GM13977 (cell line): ENCODE data around the gene SLC6A9.
A peak's percentile ranks its signal among the peaks of the same experiment; 100 is the strongest.

Experiments used
- DNase-seq: peaks from one replicate; pipeline ENCODE4 v3.0.0; 2012; ENCODE audit warnings: low spot score
- in situ Hi-C: fragments of 300-500 bp; cut with MboI; formaldehyde crosslinking; loops from one replicate; pipeline ENCODE4 v1.12.0; 2022; ENCODE audit warnings: low sequenced_read_pairs, low pct_unique_long_range_greater_than_20kb, mixed read lengths, inconsistent platforms; ENCODE audit not compliant: unreplicated experiment
- TF ChIP-seq, protein P1 (sequence below): IDR thresholded peaks from 2 replicates; pipeline ENCODE4 v1.5.1; 2012; ENCODE audit warnings: mild to moderate bottlenecking, control low read depth; ENCODE audit not compliant: insufficient read depth; ENCODE audit errors: extremely low read depth, missing control alignments

The SLC6A9 gene

DNA sequence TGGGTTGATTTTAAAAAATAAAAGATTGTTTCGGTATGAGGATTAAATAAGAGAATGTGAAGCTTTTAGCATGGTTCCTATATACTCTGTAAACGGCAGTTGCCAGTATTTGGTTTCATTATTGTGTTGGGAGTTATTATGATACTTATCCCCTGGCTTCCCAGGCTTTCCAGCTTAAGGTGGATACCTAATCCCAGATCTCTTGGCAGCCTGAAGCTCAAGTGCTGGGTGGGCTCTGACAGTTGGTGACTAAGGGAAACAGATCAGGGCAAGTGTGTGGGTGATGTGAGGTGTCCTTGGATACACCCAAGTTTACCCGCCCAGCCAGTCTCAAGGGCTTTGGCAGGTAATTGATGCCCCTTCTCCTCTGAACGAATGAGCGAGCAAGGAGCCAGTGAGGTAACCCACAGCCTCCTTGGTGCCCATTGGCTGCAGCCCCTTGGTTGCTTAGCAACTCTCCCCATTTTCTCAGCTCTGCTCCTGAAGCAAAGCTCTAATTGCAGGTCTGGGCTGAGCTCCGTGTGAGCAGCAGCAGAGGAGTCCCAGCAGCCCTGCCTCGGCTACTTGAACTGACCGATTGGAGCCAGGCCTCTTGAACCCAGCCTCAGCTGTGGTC, 78.4 kb downstream of the SLC6A9 start:
- in situ Hi-C loops, result no loop called here
- TF ChIP-seq, protein P1, sequence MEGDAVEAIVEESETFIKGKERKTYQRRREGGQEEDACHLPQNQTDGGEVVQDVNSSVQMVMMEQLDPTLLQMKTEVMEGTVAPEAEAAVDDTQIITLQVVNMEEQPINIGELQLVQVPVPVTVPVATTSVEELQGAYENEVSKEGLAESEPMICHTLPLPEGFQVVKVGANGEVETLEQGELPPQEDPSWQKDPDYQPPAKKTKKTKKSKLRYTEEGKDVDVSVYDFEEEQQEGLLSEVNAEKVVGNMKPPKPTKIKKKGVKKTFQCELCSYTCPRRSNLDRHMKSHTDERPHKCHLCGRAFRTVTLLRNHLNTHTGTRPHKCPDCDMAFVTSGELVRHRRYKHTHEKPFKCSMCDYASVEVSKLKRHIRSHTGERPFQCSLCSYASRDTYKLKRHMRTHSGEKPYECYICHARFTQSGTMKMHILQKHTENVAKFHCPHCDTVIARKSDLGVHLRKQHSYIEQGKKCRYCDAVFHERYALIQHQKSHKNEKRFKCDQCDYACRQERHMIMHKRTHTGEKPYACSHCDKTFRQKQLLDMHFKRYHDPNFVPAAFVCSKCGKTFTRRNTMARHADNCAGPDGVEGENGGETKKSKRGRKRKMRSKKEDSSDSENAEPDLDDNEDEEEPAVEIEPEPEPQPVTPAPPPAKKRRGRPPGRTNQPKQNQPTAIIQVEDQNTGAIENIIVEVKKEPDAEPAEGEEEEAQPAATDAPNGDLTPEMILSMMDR, result no peak
- DNase-seq, result no peak

DNA sequence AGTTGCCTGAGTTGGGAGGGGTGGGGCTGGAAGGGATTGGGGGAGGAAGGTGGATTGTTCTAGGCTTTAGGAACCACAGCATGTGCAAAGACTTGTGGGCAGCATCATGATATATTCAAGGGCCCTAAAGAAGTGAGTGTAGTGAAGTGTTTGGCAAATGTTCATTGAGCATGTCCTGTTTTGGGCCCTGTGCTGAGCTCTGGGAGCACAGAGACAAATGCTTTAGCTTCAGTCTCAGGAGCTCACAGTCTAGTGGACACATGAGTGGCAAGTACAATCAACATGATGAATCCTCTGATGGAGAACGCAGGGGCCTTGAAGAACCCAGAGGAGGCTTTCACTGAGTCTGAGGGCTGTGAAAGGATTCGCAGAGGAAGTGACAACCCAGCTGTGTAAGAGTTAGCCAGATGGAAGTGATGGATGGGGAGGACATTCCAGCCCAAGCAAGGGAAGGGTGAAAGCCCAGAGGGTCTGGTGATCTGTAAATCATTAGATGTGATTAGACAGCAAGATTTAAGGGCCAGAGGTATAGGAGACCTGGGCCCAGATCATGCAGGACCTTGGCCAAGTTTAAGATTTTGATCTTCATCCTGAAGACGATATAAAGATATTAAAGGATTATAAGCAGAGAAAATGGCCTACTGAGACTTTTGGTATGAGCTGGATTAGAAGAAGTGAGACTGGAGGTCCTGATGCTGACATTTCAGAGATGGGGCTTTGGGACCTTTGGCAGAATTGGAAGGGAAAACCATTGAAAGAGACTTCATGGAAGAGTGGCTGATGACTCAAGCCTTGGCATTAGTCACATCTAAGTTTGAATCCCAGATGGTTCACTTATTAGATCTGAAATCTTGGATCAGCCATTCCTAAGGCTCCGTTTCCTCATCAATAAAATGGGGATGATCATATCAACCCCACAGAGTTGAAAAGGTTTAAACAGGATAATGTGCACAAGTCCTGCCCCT, 80.0 kb downstream of the SLC6A9 start:
- in situ Hi-C loops, result no loop called here
- DNase-seq, result no peak
- TF ChIP-seq, protein P1, result no peak

DNA sequence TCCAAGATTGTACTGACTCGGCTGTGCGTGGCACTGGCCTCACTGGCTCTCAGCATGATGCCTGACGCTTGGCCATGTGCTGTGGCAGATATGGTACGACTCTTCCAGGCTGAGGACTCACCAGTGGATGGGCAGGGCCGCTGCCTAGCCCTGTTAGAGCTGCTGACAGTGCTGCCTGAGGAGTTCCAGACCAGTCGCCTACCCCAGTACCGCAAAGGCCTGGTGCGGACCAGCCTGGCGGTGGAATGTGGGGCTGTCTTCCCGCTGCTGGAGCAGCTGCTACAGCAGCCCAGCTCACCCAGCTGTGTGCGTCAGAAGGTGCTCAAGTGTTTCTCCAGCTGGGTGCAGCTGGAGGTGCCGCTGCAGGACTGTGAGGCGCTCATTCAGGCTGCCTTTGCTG, 81.6 kb downstream of the SLC6A9 start:
- TF ChIP-seq, protein P1, result no peak
- DNase-seq, result no peak
- in situ Hi-C loops, result loop anchor here (25.0 kb wide), 1 partner anchor 412 kb away; the partner anchor contains the start of gene PTPRF

DNA sequence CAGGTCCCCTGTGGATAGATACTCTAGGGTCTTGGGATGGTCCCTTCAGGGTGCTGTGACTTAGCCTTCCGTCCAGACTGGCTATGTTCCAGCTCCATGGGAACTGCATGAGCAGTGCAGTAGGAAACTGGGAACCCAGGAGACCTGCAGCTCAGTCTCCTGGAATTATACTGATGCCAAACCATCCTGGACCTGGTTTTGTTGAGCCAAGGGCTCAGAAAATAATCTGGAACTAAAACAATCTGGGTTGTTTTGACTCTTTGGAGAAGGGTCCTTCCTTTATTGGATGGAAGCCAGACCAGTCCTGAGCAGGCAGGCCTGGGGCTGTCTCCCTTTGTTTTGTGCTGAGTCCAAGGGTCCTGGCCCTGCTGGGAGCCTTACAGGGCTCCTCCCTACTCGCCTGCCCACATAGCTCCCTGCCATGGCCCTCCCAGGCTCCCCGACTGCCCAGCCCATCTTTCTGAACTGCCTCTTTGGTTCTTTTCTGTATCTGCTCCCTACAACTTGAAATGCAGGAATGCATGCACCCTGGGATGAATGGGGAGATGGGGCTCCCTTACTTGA, 83.3 kb downstream of the SLC6A9 start:
- no peak for DNase-seq
- TF ChIP-seq, protein P1, result no peak
- in situ Hi-C loops, result loop anchor here (25.0 kb wide), 1 partner anchor 411 kb away; the partner anchor contains the start of gene PTPRF

DNA sequence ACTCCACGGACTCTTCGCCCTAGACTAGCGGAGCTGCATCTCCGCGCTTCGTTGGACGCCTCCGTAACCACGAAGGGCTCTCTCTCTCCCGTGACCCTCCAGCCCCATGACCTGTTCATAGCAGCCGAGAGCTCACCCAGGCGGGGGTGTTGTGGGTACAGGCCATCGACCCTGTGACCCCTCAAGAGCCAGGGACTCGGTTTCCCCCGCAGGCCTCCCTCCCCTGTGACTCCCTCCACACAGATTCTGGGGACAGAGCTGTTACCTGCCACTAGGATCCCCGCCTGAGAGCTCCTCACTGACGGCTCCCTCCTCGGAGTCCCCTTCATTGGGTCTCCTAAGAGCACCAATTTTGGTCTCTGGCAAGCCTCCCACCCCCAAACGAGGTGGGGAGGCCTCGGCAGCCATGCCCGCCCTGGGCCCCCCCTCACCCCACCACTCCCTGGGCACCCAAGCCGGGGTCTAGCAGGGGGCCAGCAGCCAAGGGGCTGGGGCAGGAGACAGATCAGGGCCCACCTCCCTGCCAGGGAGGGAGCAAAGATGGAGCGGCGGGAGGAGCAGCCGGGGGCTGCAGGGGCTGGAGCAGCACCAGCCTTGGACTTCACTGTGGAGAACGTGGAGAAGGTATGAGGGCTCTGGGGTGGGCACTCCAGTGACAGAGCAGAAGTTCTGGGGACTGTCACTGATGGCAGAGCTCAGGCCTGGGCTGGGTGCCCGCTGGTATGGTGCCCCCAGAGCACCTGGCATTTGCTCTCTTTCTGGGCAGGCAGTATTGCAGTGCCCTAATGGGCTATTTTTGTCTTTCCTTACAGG, 84.0 kb downstream of the SLC6A9 start:
- TF ChIP-seq, protein P1, result no peak
- in situ Hi-C loops, result loop anchor here (25.0 kb wide), 1 partner anchor 410 kb away; the partner anchor contains the start of gene PTPRF
- peak; percentile 17 for DNase-seq
